SK-N-SH (cell line): Measurements from ENCODE around the gene CTNNA3. TPM values are rescaled to one million over a fixed set of nuclear protein-coding genes. Genes with fewer than 3 reads are reported as not detected.

Experiments used
- CTCF ChIA-PET: fragments of 300-600, 350-600 bp; formaldehyde crosslinking; extraction: SDS; loops from one replicate; lab custom pipeline; 2021; lab: Yijun Ruan, JAX
- POLR2A ChIA-PET: fragments of 350-600 bp; sonication (Branson Sonifier 250); formaldehyde crosslinking; extraction: SDS; loops from one replicate; lab custom pipeline; 2020; ENCODE audit warnings: antibody characterized with exemption, inconsistent platforms; lab: Yijun Ruan, JAX
- DNase-seq: peaks from one replicate; pipeline ENCODE4 v3.0.0; 2012
- H2AFZ ChIP-seq: fragments of 200-600 bp; sonication (generic); 2 replicates; pipeline ENCODE4 v1.8.1; 2016; ENCODE audit warnings: antibody characterized with exemption, mild to moderate bottlenecking, low read depth
- H3F3A ChIP-seq: fragments of 200-600 bp; sonication (generic); replicated peaks from 2 replicates; pipeline ENCODE3; 2016; ENCODE audit warnings: antibody characterized with exemption, mild to moderate bottlenecking; ENCODE audit not compliant: insufficient read depth
- H3K27ac ChIP-seq, 2 experiments: fragments of 200-500 bp in 1 of 2; fragments of 200-600 bp in 1 of 2; sonication (Bioruptor generic) in 1 of 2; sonication (generic), shearing (Covaris generic) in 1 of 2; 2 replicates each; pipeline versions ENCODE4 v1.5.1 to v1.6.1; 2014 to 2016; ENCODE audit warnings: low read depth in 2 of 2, inconsistent platforms in 1 of 2, low read length in 1 of 2, mild to moderate bottlenecking in 1 of 2, mixed read lengths in 1 of 2
- H3K27me3 ChIP-seq: fragments of 200-600 bp; sonication (generic), shearing (Covaris generic); 2 replicates; pipeline ENCODE4 v1.6.1; 2016; ENCODE audit warnings: mixed run types; ENCODE audit not compliant: insufficient read depth
- H3K36me3 ChIP-seq, 2 experiments: fragments of 200-500 bp in 1 of 2; fragments of 200-600 bp in 1 of 2; sonication (Bioruptor generic) in 1 of 2; sonication (generic) in 1 of 2; replicated peaks in 1 of 2; 2 replicates each; pipeline versions ENCODE3 to v1.5.1; 2014 to 2016; ENCODE audit warnings: low read length in 1 of 2, mild to moderate bottlenecking in 1 of 2; ENCODE audit not compliant: insufficient read depth in 2 of 2, control insufficient read depth in 1 of 2
- H3K4me1 ChIP-seq, 2 experiments: fragments of 200-500 bp in 1 of 2; fragments of 200-600 bp in 1 of 2; sonication (Bioruptor generic) in 1 of 2; sonication (generic), shearing (Covaris generic) in 1 of 2; 2 replicates each; pipeline versions ENCODE4 v1.5.1 to v1.6.1; 2014 to 2016; ENCODE audit warnings: low read depth in 1 of 2, low read length in 1 of 2, mixed run types in 1 of 2; ENCODE audit not compliant: insufficient read depth in 2 of 2, control insufficient read depth in 1 of 2
- H3K4me2 ChIP-seq: fragments of 200-600 bp; sonication (generic), shearing (Covaris generic); 2 replicates; pipeline ENCODE4 v1.6.1; 2017; ENCODE audit warnings: mixed run types
- H3K4me3 ChIP-seq, 2 experiments: fragments of 200-500 bp in 1 of 2; fragments of 200-600 bp in 1 of 2; sonication (Bioruptor generic) in 1 of 2; sonication (generic), shearing (Covaris generic) in 1 of 2; 2 replicates each; pipeline versions ENCODE4 v1.5.1 to v1.8.1; 2014 to 2016; ENCODE audit warnings: low read depth in 2 of 2, inconsistent platforms in 1 of 2, low read length in 1 of 2, mild to moderate bottlenecking in 1 of 2, mixed read lengths in 1 of 2, moderate library complexity in 1 of 2
- H3K79me2 ChIP-seq: fragments of 200-600 bp; sonication (generic); 2 replicates; pipeline ENCODE4 v1.8.1; 2017; ENCODE audit warnings: mild to moderate bottlenecking; ENCODE audit not compliant: insufficient read depth
- H3K9ac ChIP-seq: fragments of 200-600 bp; sonication (generic); 2 replicates; pipeline ENCODE4 v1.6.1; 2017; ENCODE audit warnings: mixed run types
- H3K9me2 ChIP-seq: fragments of 200-600 bp; sonication (generic); 2 replicates; pipeline ENCODE4 v1.6.1; 2017; ENCODE audit warnings: mixed run types
- H3K9me3 ChIP-seq: fragments of 200-600 bp; sonication (generic); 2 replicates; pipeline ENCODE4 v1.6.1; 2017; ENCODE audit warnings: mixed run types, mild to moderate bottlenecking, moderate library complexity
- H4K20me1 ChIP-seq: fragments of 200-600 bp; sonication (generic); 2 replicates; pipeline ENCODE4 v1.6.1; 2017; ENCODE audit warnings: mild to moderate bottlenecking, mixed run types; ENCODE audit not compliant: insufficient read depth
- CTCF ChIP-seq: fragments of 200-600 bp; sonication (generic); IDR thresholded peaks from 2 replicates; pipeline ENCODE4 v1.6.1; 2017; ENCODE audit warnings: antibody characterized with exemption, mild to moderate bottlenecking, moderate library complexity
- ELF1 ChIP-seq: IDR thresholded peaks from 2 replicates; pipeline ENCODE4 v1.4.0; 2012
- EZH2phosphoT487 ChIP-seq: fragments of 200-600 bp; sonication (generic); IDR thresholded peaks from 2 replicates; pipeline ENCODE4 v1.6.1; 2017; ENCODE audit warnings: low read depth, mixed run types, mild to moderate bottlenecking, antibody characterized with exemption, moderate library complexity, borderline replicate concordance
- IRF3 ChIP-seq: fragments of 150-350 bp; IDR thresholded peaks from 2 replicates; pipeline ENCODE4 v1.6.1; 2016; ENCODE audit warnings: mild to moderate bottlenecking, low read depth, low read length
- JUND ChIP-seq: IDR thresholded peaks from 2 replicates; pipeline ENCODE4 v1.4.0; 2012
- PBX3 ChIP-seq: IDR thresholded peaks from 2 replicates; pipeline ENCODE4; 2012
- RAD21 ChIP-seq: IDR thresholded peaks from 2 replicates; pipeline ENCODE4 v1.6.1; 2012; ENCODE audit warnings: mild to moderate bottlenecking, low read length
- RCOR1 ChIP-seq: fragments of 150-350 bp; IDR thresholded peaks from 2 replicates; pipeline ENCODE4 v1.6.1; 2017; ENCODE audit warnings: antibody characterized with exemption, low read length
- REST ChIP-seq: IDR thresholded peaks from 2 replicates; pipeline ENCODE4 v1.6.1; 2012; ENCODE audit warnings: mild to moderate bottlenecking, low read depth, low read length, moderate library complexity
- RFX5 ChIP-seq: IDR thresholded peaks from 2 replicates; pipeline ENCODE4 v1.6.1; 2012; ENCODE audit warnings: mild to moderate bottlenecking, improper control_type of control experiment, low read length
- RXRA ChIP-seq: IDR thresholded peaks from 2 replicates; pipeline ENCODE4 v1.4.0; 2012; ENCODE audit warnings: low read depth, mild to moderate bottlenecking, borderline replicate concordance
- SIN3A ChIP-seq: IDR thresholded peaks from 2 replicates; pipeline ENCODE4 v1.6.1; 2012; ENCODE audit warnings: low read depth, mild to moderate bottlenecking, low read length, moderate library complexity, borderline replicate concordance
- TCF12 ChIP-seq: IDR thresholded peaks from 2 replicates; pipeline ENCODE4 v1.4.0; 2012
- TEAD4 ChIP-seq: IDR thresholded peaks from 2 replicates; pipeline ENCODE4 v1.4.0; 2012; ENCODE audit warnings: mild to moderate bottlenecking, borderline replicate concordance; ENCODE audit not compliant: insufficient read depth
- USF2 ChIP-seq: fragments of 150-350 bp; IDR thresholded peaks from 2 replicates; pipeline ENCODE4 v1.6.1; 2017; ENCODE audit warnings: antibody characterized with exemption, low read length, low read depth, borderline replicate concordance
- YY1 ChIP-seq: IDR thresholded peaks from 2 replicates; pipeline ENCODE4 v1.4.0; 2012; ENCODE audit warnings: low read depth, mild to moderate bottlenecking
- ZBTB33 ChIP-seq: IDR thresholded peaks from 2 replicates; pipeline ENCODE4 v1.4.0; 2012; ENCODE audit warnings: low read depth, borderline replicate concordance
- WGBS: methylation state at CpG from one replicate; pipeline ENCODE4 v1.1.6; 2017; ENCODE audit warnings: low lambda C conversion rate; 5-methylcytosine and 5-hydroxymethylcytosine counted together
- polyA plus RNA-seq, 3 experiments: library from polyadenylated mRNA; depleted of rRNA; stranded (reverse); fragments of >200 nt; gene quantifications; 2 replicates each; pipeline ENCODE4 v1.2.3, GENCODE V29; 2012

Gene CTNNA3
- polyA plus RNA-seq, 1 of the 3 experiments (the other 2 are of a cell fraction), result not detected

GRCh38 chr10:66537186-66537585 lies 1158.8 kb downstream of the CTNNA3 start:
- ChIA-PET CTCF (interaction anchor here (0.6 kb wide), 1 partner anchor 27 kb away, joined by 3 read pairs; no protein-coding TSS in a partner anchor), POLR2A (no interaction called here)
- H3K4me1 ChIP-seq, result no peaks in the 10 kb centered on the region
- no peak overlapping the region for H3K4me2 ChIP-seq
- no peak overlapping the region for H3K9ac ChIP-seq
- 18% methylated on average over 1 of the region's 1 CpG for WGBS
- H3K4me3 ChIP-seq, result no peak overlapping the region
- no peaks in the 10 kb centered on the region for H3K79me2 ChIP-seq
- no peak overlapping the region for H3K27ac ChIP-seq
- no peak overlapping the region for H2AFZ ChIP-seq
- H3K36me3 ChIP-seq, result no peaks in the 10 kb centered on the region
- H3F3A ChIP-seq, result no peaks in the 10 kb centered on the region
- TF ChIP-seq JUND (no peak), YY1 (no peak), SIN3A (no peak), ZBTB33 (no peak), PBX3 (no peak), USF2 (no peak), RXRA (no peak), TEAD4 (no peak), ELF1 (no peak), REST (no peak), TCF12 (no peak), RCOR1 (no peak), EZH2phosphoT487 (no peak), RFX5 (no peak), IRF3 (no peak), CTCF (no peak), RAD21 (no peak)
- no peaks in the 10 kb centered on the region for H4K20me1 ChIP-seq
- H3K9me3 ChIP-seq, result no peaks in the 10 kb centered on the region
- no peak for DNase-seq
- no peaks in the 10 kb centered on the region for H3K27me3 ChIP-seq
- H3K9me2 ChIP-seq, result no peaks in the 10 kb centered on the region
